ENCODE data around the gene NSUN4. TPM values are rescaled to one million over a fixed set of nuclear protein-coding genes. Genes with fewer than 3 reads are reported as not detected.

The NSUN4 gene
- total RNA-seq, 1 experiment from 2014 or later: 20.4 TPM

DNA sequence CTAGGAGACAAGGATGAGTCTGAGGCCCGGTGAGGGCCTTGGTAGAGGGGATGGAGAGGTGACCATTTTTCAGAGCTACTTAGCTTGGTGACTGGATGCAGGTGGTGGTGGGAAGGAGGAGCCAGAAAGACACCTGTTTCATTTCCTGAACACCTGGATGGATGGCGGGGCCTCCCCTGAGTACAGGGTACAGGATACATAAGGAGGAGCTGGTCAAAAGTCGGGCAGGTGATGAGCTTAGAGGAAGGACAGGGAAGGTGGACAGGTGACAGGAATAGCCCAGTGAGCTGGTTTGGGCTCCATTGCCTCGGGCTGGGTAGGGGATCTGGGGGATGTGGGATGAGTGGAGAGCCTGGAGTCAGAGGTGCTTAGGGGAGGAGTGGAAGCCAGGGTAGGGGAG lies 59.8 kb downstream of the NSUN4 start:
- Histone ChIP-seq H3K4ac (ENCODE audit: low read depth, low read length) (no peak overlapping the region), H3K4me2 (ENCODE audit: insufficient read depth, insufficient read length, low read length) (no peak overlapping the region), H3K4me1 (ENCODE audit: insufficient read depth, low read length) (peaks cover 4% of the 10 kb centered on the region), H3K14ac (ENCODE audit: insufficient read depth, low read length) (no peak overlapping the region), H3K23ac (ENCODE audit: insufficient read length, low read depth, low read length) (no peak overlapping the region), H4K91ac (ENCODE audit: insufficient read length, low read depth, low read length) (no peak overlapping the region), H4K20me1 (ENCODE audit: control insufficient read depth, insufficient read depth, insufficient read length) (no peaks in the 10 kb centered on the region), H3T11ph (ENCODE audit: low read length) (no peak overlapping the region), H3K79me2 (ENCODE audit: insufficient read depth, low read length) (no peaks in the 10 kb centered on the region; the same call in 1 of the 2 replicates), H3K9ac (ENCODE audit: extremely low read depth, insufficient read length, low read length) (no peak overlapping the region), H4K8ac (replicated peaks; ENCODE audit: insufficient read length, low read depth, low read length) (no peak overlapping the region), H3K27ac (ENCODE audit: insufficient read length, low read depth, low read length) (no peak overlapping the region), H3K9me3 (ENCODE audit: control insufficient read depth, low read depth, low read length) (no peaks in the 10 kb centered on the region), H3K18ac (ENCODE audit: insufficient read length, low read depth, low read length) (no peak overlapping the region), H2BK15ac (ENCODE audit: low read depth, low read length) (no peak overlapping the region), H2BK120ac (ENCODE audit: low read depth, low read length, poor library complexity, severe bottlenecking) (no peak overlapping the region), H3K23me2 (ENCODE audit: insufficient read length, low read depth, low read length, poor library complexity, severe bottlenecking) (no peaks in the 10 kb centered on the region), H3K79me1 (ENCODE audit: insufficient read depth, low read depth, low read length, poor library complexity, severe bottlenecking) (no peaks in the 10 kb centered on the region), H2BK20ac (ENCODE audit: low read depth, low read length, poor library complexity, severe bottlenecking) (no peak overlapping the region), H2AK5ac (ENCODE audit: insufficient read length, low read length) (no peak overlapping the region), H2BK5ac (ENCODE audit: insufficient read length, low read length) (no peak overlapping the region), H4K5ac (ENCODE audit: insufficient read length, low read depth, low read length) (no peak overlapping the region), H2BK12ac (ENCODE audit: insufficient read length, low read depth, low read length) (no peak overlapping the region), H3K27me3 (ENCODE audit: insufficient read depth, low read length) (0 out of 2 replicates have a peak, but pooled peaks cover under 1% of the 10 kb centered on the region), H3K56ac (ENCODE audit: insufficient read length, low read depth, low read length) (no peak overlapping the region), H2AFZ (ENCODE audit: low read length) (no peak overlapping the region)
- no peak for DNase-seq
- H3K4me3 Mint-ChIP-seq: no peak overlapping the region; a peak in 1 of 5 replicates
- peaks cover 0 to 4% (median 3%) of the 10 kb centered on the region in 3 experiments; a peak in 2 of 7 replicates for H3K36me3 Mint-ChIP-seq (ENCODE audit: insufficient read depth in 1 of 3, low read depth in 3 of 3)
- peak overlapping the region in 1 of 3 experiments; percentile 14; a peak in 2 of 7 replicates for H3K27ac Mint-ChIP-seq
- peaks cover 33 to 44% of the 10 kb centered on the region in 2 experiments for H3K4me1 Mint-ChIP-seq
- WGBS (ENCODE audit: extremely low coverage, insufficient read length, low lambda C conversion rate): no CpG with 5 or more reads among the region's 4 CpGs
- H3K27me3 Mint-ChIP-seq (ENCODE audit: low read depth): peaks cover 18% of the 10 kb centered on the region
- no peaks in the 10 kb centered on the region for H3K9me3 Mint-ChIP-seq
- TF ChIP-seq, protein P1, sequence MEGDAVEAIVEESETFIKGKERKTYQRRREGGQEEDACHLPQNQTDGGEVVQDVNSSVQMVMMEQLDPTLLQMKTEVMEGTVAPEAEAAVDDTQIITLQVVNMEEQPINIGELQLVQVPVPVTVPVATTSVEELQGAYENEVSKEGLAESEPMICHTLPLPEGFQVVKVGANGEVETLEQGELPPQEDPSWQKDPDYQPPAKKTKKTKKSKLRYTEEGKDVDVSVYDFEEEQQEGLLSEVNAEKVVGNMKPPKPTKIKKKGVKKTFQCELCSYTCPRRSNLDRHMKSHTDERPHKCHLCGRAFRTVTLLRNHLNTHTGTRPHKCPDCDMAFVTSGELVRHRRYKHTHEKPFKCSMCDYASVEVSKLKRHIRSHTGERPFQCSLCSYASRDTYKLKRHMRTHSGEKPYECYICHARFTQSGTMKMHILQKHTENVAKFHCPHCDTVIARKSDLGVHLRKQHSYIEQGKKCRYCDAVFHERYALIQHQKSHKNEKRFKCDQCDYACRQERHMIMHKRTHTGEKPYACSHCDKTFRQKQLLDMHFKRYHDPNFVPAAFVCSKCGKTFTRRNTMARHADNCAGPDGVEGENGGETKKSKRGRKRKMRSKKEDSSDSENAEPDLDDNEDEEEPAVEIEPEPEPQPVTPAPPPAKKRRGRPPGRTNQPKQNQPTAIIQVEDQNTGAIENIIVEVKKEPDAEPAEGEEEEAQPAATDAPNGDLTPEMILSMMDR (conservative IDR thresholded peaks at IDR 0.05): no peak
